ENCODE results near the gene ACTR1A.
"Not testable (repeated sequence)": the region's sequence is repeated elsewhere in the genome, so short reads cannot be mapped to it uniquely, and the experiment has no call there.

ACTR1A gene

GRCh38 chr10:102480396-102480795 lies 22.1 kb downstream of the ACTR1A start:
- no peak for DNase-seq

DNA sequence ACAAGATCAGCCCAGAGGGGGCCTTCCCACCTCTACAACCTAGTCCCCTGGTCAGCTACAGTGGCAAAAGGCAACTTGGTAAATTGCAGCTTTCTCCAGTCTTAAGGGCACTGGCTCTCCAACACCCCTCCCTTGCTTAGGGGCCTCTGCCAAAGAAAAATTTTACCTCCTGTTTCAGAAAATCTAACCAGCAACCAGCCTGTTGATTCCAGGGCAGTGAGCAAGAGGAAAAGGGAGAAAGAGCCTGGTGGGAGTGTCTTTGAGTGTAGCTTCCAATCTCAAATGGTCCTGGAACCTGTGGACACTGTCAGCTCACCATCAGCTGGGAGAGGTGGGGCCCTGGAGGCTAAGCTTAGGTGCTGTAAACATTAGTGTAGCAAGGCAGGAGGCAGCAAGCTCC lies 22.9 kb downstream of the ACTR1A start:
- DNase-seq: no peak

- no peak for DNase-seq
Observed at GRCh38 chr10:102476466-102477141, 25.9 kb downstream of the ACTR1A start.

- no peak for DNase-seq
Observed at GRCh38 chr10:102475451-102476040, 27.0 kb downstream of the ACTR1A start.

DNA sequence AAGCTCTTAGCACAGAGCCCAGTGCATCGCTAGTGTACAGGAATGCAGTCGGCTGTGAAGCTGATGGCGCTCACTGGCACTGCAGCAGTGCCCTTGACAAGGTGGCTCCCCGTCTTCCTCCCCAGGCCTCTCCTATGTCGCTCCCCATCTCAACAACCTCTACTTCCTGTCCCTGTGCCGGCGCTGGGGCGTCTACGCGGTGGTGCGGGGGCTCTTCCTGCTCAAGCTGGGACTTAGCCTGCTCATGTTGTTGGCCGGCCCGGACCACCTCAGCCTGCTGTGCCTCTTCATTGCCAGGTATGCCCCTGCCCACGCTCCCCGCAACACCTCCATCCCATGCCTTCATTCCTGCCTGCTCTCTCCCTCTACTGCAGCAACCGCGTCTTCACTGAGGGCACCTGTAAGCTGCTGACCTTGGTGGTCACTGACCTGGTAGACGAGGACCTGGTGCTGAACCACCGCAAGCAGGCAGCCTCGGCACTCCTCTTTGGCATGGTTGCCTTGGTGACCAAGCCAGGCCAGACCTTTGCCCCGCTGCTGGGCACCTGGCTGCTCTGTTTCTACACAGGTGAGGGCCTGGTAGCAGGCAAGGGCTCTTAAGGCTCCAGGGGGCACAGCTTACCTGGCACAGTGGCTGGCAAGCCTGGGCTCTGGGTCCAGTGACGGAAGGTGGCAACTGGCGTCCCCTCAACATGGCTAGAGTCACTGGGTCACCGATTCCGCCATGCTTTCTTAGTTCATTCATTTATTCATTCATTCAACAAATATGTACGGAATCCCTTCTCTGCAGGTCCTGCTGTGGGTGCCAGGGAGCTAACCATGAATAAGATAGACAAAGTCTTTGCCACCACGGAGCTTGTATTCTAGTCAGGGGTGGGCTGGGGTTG lies 28.8 kb downstream of the ACTR1A start:
- DNase-seq: no peak

GRCh38 chr10:102470579-102471546 lies 31.6 kb downstream of the ACTR1A start:
- no peak for DNase-seq

- DNase-seq: no peak
Observed at GRCh38 chr10:102468683-102469082, 33.8 kb downstream of the ACTR1A start.

GRCh38 chr10:102467971-102468438 lies 34.5 kb downstream of the ACTR1A start:
- peak in 1 of 2 donors; percentile 26 for DNase-seq

- no peak for DNase-seq
Observed at GRCh38 chr10:102467318-102467717, 35.2 kb downstream of the ACTR1A start.

DNA sequence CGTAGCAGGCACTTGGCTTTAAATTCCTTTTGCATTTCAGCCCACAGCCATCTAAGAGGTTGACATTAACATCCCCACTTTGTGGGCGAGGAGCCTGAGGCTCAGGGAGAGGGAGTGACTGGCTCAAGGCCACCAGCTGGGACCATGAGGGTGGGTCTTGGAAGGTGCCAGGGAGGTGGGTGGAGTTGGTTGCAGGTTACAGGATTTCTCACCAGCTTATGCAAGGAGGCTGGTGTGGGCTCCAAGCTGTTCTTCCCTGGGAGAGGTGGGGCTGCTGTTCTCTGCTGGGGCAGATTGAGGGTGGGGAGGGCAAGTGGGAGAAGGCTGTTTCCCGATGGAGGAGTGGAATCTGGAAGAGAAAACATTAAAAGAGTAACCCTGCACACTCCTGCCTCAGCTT lies 37.0 kb downstream of the ACTR1A start:
- no peak for DNase-seq

GRCh38 chr10:102463983-102464382 lies 38.5 kb downstream of the ACTR1A start:
- no peak for DNase-seq

- DNase-seq: no peak
Observed at GRCh38 chr10:102462512-102463054, 39.9 kb downstream of the ACTR1A start.

GRCh38 chr10:102461187-102462054 lies 41.1 kb downstream of the ACTR1A start:
- DNase-seq: peak; percentile 93 to 94

DNA sequence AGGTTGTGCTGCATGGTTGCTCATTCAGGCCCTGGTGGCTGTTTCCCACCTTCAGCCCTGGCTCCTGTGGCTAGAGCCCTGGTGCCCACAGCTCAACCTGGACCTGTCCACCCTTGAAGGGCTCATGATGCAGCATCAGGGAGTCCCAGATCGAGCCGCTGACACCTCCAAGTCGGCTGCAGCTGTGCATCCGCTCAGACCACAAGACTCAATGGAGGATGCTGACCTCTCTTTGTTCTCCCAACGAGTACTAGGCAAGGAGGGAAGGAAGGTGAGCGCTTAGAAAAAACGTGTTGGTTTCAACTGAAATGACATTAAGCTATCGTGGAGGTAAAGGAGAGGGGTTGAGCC lies 41.7 kb downstream of the ACTR1A start:
- peak in 1 of 2 donors; percentile 23 for DNase-seq

GRCh38 chr10:102458656-102459055 lies 43.9 kb downstream of the ACTR1A start:
- DNase-seq: no peak

- DNase-seq: no peak
Observed at GRCh38 chr10:102457591-102458150, 44.8 kb downstream of the ACTR1A start.

DNA sequence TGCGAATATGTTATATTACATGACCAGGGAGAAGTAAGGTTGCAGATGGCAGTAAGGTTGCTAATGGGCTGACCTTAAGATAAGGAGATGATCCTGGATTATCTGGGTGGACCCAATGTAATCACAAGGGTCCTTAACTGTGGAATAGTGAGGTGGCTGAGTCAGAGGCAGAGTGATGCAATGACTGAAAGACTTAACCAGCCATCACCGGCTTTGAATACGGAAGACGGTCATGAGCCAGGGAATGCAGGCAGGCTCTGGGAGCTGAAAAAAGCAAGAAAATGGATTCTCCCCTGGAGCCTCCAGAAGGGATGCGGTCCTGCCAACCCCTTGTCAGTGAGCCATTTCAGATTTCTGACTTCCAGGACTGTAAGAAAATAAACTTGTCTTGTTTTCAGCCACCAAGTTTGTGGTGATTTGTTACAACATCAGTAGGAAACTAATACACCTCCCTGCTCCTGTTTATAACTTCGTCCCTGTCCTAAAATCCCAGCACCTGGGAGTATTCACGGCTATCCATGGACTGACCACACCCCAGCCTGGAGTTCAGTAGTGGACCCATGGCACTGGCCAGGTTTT lies 46.5 kb downstream of the ACTR1A start:
- peak in 1 of 2 donors; percentile 32 for DNase-seq

DNA sequence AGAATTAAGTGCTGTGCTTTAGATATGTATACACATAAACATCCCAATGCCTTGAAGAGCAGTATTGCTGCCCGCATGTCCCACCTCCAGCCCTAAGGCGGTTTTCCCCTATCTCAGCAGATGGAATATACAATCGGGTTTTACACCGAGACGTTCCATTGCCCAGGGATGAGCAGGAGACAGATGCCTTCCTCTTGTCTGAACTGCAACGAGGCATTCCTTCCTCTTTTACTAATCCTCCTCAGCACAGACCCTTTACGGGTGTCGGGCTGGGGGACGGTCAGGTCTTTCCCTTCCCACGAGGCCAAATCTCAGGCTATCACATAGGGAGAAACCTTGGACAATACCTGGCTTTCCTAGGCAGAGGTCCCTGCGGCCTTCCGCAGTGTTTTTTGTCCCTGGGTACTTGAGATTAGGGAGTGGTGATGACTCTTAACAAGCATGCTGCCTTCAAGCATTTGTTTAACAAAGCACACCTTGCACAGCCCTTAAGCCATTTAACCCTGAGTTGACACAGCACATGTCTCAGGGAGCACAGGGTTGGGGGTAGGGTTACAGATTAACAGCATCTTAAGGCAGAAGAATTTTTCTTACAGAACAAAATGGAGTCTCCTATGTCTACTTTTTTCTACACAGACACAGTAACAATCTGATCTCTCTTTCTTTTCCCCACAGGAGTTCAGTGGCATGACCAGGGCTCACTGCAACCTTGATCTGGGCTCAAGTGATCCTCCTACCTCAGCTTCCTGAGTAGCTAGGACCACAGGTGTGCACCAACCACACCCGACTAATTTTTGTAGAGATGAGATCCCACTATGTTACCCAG lies 47.6 kb downstream of the ACTR1A start:
- not testable (repeated sequence) for DNase-seq

DNA sequence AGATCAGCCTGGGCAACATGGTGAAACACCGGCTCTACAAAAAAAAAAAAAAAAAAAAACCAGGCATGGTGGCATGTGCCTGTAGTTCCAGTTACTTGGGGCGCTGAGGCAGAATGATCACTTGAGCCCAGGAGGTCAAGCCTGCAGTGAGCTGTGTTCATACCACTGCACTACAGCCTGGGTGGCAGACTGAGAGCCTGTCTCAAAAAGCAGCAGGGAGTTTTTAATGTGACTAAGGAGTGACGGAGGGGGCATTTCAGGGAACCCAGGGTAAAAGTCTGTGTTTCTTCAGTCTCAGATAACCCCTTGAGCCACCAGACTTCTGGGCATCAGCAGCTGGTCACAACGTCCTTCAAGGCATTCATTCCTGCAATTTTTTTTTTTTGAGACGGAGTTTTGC lies 49.0 kb downstream of the ACTR1A start:
- no peak for DNase-seq
